Upper lobe of left lung (tissue), 6 donors: ENCODE measurements around the gene HEPACAM2. TPM values are rescaled to one million over a fixed set of nuclear protein-coding genes. Genes with fewer than 3 reads are reported as not detected.

Experiments
- ATAC-seq, 2 donors: fragments of 200-7000 bp; cut with Tn5 transposase; one replicate each; pipeline ENCODE4 v1.9.1; 2022; ENCODE audit warnings: mild to moderate bottlenecking in 2 of 2, moderate library complexity in 2 of 2; ENCODE audit not compliant: low FRiP score in 2 of 2
- DNase-seq, 2 donors: peaks; one replicate each; pipeline ENCODE4 v3.0.0-alpha.2; 2019 to 2020
- H3K27ac ChIP-seq, 4 donors: fragments of 200-600 bp; sonication (generic); one replicate each; pipeline ENCODE4 v1.5.1; 2016 to 2019
- H3K27me3 ChIP-seq, 4 donors: fragments of 200-600 bp; sonication (generic); one replicate each; pipeline ENCODE4 v1.5.1; 2017 to 2019
- H3K36me3 ChIP-seq, 4 donors: fragments of 200-600 bp; sonication (generic); one replicate each; pipeline ENCODE4 v1.5.1; 2016 to 2019
- H3K4me1 ChIP-seq, 4 donors: fragments of 200-600 bp; sonication (generic); one replicate each; pipeline ENCODE4 v1.5.1; 2018 to 2019
- H3K4me3 ChIP-seq, 4 donors: fragments of 200-600 bp; sonication (generic); one replicate each; pipeline ENCODE4 v1.5.1; 2017 to 2019; ENCODE audit warnings: mild to moderate bottlenecking in 2 of 4, moderate library complexity in 1 of 4
- H3K9me3 ChIP-seq, 4 donors: fragments of 200-600 bp; sonication (generic); one replicate each; pipeline ENCODE4 v1.5.1; 2018 to 2019
- EP300 ChIP-seq, 4 donors: sonication (generic); formaldehyde crosslinking; IDR thresholded peaks; one replicate each; pipeline ENCODE4 v1.5.1; 2017; ENCODE audit warnings: antibody characterized with exemption in 4 of 4, control low read depth in 2 of 4
- POLR2A ChIP-seq, 4 donors: fragments of 450-650 bp; IDR thresholded peaks; one replicate each; pipeline ENCODE4 v1.5.1; 2016 to 2017; ENCODE audit warnings: antibody characterized with exemption in 4 of 4, mild to moderate bottlenecking in 2 of 4
- POLR2AphosphoS5 ChIP-seq, 2 donors: sonication (generic); formaldehyde crosslinking; IDR thresholded peaks; one replicate each; pipeline ENCODE4 v1.5.1; 2017; ENCODE audit warnings: antibody characterized with exemption in 2 of 2
- WGBS, 2 donors: methylation state at CpG; one replicate each; pipeline ENCODE4 v1.1.5; 2017 to 2018; 5-methylcytosine and 5-hydroxymethylcytosine counted together
- total RNA-seq, 6 donors: library from RNA; depleted of rRNA in 4 of 6; stranded (reverse); fragments of >200 nt in 4 of 6; gene quantifications; one replicate each; pipeline versions ENCODE4 v1.1.0 to v1.2.1, GENCODE V29; 2016 to 2021
- TF ChIP-seq, protein P1 (sequence below), 6 experiments: fragments of 450-650 bp in 4 of 6; fragments of 200-600 bp in 2 of 6; sonication (generic) in 2 of 6; IDR thresholded peaks; one replicate each; pipeline ENCODE4 v1.5.1; 2016 to 2019; ENCODE audit warnings: antibody characterized with exemption in 6 of 6
- donor health status: DM: no; HTN: no; CAD: no; lungs with moderate emphysema.
- donor health status: DM: no; HTN: yes; CAD: no; lungs with severe emphysema.

HEPACAM2 gene
- total RNA-seq, 6 donors from 2014 or later, result 0.30 to 7.3 (median 0.30) TPM; not detected in 2

- ATAC-seq, result peak in 1 of 2 donors; percentile 53
- 49% methylated on average over 9 of the region's 9 CpGs for WGBS, 2 donors
- Histone ChIP-seq H3K27me3 (no peaks in the 10 kb centered on the region), H3K36me3 (no peaks in the 10 kb centered on the region), H3K9me3 (no peaks in the 10 kb centered on the region), H3K27ac (no peak overlapping the region), H3K4me3 (no peak overlapping the region), H3K4me1 (peaks cover 0 to 7% (median 0%) of the 10 kb centered on the region in 4 donors)
- DNase-seq, result no peak
- TF ChIP-seq POLR2A (IDR thresholded peaks at IDR 0.05), result no peak
- TF ChIP-seq, protein P1, sequence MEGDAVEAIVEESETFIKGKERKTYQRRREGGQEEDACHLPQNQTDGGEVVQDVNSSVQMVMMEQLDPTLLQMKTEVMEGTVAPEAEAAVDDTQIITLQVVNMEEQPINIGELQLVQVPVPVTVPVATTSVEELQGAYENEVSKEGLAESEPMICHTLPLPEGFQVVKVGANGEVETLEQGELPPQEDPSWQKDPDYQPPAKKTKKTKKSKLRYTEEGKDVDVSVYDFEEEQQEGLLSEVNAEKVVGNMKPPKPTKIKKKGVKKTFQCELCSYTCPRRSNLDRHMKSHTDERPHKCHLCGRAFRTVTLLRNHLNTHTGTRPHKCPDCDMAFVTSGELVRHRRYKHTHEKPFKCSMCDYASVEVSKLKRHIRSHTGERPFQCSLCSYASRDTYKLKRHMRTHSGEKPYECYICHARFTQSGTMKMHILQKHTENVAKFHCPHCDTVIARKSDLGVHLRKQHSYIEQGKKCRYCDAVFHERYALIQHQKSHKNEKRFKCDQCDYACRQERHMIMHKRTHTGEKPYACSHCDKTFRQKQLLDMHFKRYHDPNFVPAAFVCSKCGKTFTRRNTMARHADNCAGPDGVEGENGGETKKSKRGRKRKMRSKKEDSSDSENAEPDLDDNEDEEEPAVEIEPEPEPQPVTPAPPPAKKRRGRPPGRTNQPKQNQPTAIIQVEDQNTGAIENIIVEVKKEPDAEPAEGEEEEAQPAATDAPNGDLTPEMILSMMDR (IDR thresholded peaks at IDR 0.05), result peak; percentile 19 to 59 (median 35)
These were observed 19.5 kb upstream of the HEPACAM2 start for GRCh38 chr7:93245525-93246432.

- no peaks in the 10 kb centered on the region for H3K36me3 ChIP-seq
- no peak for DNase-seq
- H3K27me3 ChIP-seq, result no peaks in the 10 kb centered on the region
- H3K9me3 ChIP-seq, result no peaks in the 10 kb centered on the region
- no peak overlapping the region for H3K27ac ChIP-seq
- no peak overlapping the region for H3K4me3 ChIP-seq
- ATAC-seq, result no peak
- TF ChIP-seq, protein P1 (IDR thresholded peaks at IDR 0.05), result no peak
- TF ChIP-seq POLR2AphosphoS5 (IDR thresholded peaks at IDR 0.05) (no peak), EP300 (IDR thresholded peaks at IDR 0.05) (no peak), POLR2A (IDR thresholded peaks at IDR 0.05) (no peak)
- 90 to 94% methylated on average over 3 of the region's 3 CpGs for WGBS, 2 donors
- peaks cover 0 to 7% (median 0%) of the 10 kb centered on the region in 4 donors for H3K4me1 ChIP-seq
These were observed 15.8 kb upstream of the HEPACAM2 start for GRCh38 chr7:93242106-93242505.

DNA sequence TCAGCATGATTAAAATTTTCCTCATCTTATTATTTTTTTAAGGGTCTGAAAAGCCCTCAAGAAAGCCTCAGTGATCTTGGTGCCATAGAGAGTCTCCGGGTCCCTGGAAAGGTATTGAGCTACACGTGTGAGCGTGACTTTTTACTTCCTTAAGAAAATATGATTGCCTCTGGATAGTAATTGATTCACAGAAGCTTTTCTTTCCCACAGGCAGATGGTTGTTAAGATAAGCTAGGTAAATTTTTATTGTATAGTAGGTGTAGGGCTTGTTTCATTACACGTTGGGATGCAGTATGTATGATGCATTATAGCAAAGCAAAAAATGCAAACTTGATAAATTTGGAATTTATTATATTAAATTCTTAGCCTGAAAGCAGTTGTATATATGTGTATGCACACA lies 13.6 kb upstream of the HEPACAM2 start:
- no peak overlapping the region for H3K4me3 ChIP-seq
- H3K9me3 ChIP-seq, result no peaks in the 10 kb centered on the region
- 83 to 88% methylated on average over 4 of the region's 4 CpGs for WGBS, 2 donors
- H3K4me1 ChIP-seq, result no peaks in the 10 kb centered on the region
- no peaks in the 10 kb centered on the region for H3K36me3 ChIP-seq
- H3K27me3 ChIP-seq, result no peaks in the 10 kb centered on the region
- no peak overlapping the region for H3K27ac ChIP-seq
- DNase-seq, result no peak
- no peak for ATAC-seq
- no peak for TF ChIP-seq POLR2AphosphoS5 (IDR thresholded peaks at IDR 0.05)

DNA sequence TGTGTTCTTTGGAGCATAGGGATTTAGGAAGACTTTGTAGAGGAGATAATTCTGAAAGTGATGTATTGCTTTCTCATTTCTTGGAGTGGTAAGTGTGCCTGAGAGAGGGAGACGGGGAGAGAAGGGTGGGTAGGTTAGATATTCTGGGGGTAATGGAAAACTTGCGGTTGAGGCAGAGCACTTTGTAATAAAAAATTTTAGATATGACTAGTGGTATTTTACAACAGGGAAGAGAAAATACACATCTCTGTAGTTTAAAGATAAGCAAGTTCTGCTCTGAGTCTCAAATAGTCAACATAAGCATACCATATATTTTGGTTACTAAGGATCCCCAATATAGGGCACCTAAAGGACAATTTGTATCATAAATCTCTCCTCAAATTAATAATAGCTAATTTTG lies 12.5 kb upstream of the HEPACAM2 start:
- 96 to 99% methylated on average over 2 of the region's 2 CpGs for WGBS, 2 donors

DNA sequence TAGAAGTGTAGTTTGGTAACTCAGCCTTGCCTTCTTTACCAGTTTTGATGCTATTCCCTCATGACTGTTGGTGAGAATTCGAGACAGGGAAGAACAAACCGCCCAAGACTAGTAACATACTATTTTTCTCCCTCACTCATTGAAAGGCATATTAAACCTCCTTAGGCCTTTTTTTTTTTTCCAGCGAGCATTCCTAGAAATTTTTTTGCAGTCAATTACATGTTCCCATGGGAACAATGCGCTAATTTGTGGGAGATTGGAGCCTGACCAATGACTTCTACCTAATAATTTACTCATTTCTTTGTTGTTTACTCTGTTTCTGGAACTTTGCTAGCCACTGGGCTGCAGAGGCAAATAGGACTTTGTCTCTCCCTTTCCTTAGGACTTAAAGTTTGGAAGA lies 11.9 kb upstream of the HEPACAM2 start:
- H3K27me3 ChIP-seq, result no peaks in the 10 kb centered on the region
- no peak for ATAC-seq
- 85 to 92% methylated on average over 4 of the region's 4 CpGs for WGBS, 2 donors
- no peaks in the 10 kb centered on the region for H3K36me3 ChIP-seq
- peaks cover under 1 to 5% (median 5%) of the 10 kb centered on the region in 4 donors for H3K4me1 ChIP-seq
- no peaks in the 10 kb centered on the region for H3K9me3 ChIP-seq
- no peak for DNase-seq
- TF ChIP-seq EP300 (IDR thresholded peaks at IDR 0.05) (no peak), POLR2A (IDR thresholded peaks at IDR 0.05) (no peak), POLR2AphosphoS5 (IDR thresholded peaks at IDR 0.05) (no peak)
- TF ChIP-seq, protein P1 (IDR thresholded peaks at IDR 0.05), result no peak
- H3K27ac ChIP-seq, result no peak overlapping the region
- H3K4me3 ChIP-seq, result no peak overlapping the region

More for the DNA sequence above, 12.5 kb upstream of the HEPACAM2 start:
- Histone ChIP-seq H3K9me3 (no peaks in the 10 kb centered on the region), H3K27me3 (no peaks in the 10 kb centered on the region), H3K36me3 (no peaks in the 10 kb centered on the region), H3K4me1 (no peaks in the 10 kb centered on the region), H3K27ac (no peak overlapping the region), H3K4me3 (no peak overlapping the region)
- TF ChIP-seq EP300 (IDR thresholded peaks at IDR 0.05) (no peak), POLR2AphosphoS5 (IDR thresholded peaks at IDR 0.05) (no peak), POLR2A (IDR thresholded peaks at IDR 0.05) (no peak)
- TF ChIP-seq, protein P1 (IDR thresholded peaks at IDR 0.05), result no peak
- ATAC-seq, result no peak
- no peak for DNase-seq
